BJ (cell line): ENCODE measurements around the gene CRNN. TPM values are rescaled to one million over a fixed set of nuclear protein-coding genes. Genes with fewer than 3 reads are reported as not detected.

Experiments used
- CTCF ChIA-PET: fragments of 350-600 bp; formaldehyde crosslinking; extraction: SDS; loops from one replicate; lab custom pipeline; 2021; ENCODE audit warnings: antibody characterized with exemption, inconsistent platforms; lab: Yijun Ruan, JAX
- POLR2A ChIA-PET: fragments of 300-600 bp; sonication (Branson Sonifier 250); formaldehyde crosslinking; extraction: SDS; loops from one replicate; lab custom pipeline; 2021; ENCODE audit warnings: antibody characterized with exemption; lab: Charles Lee
- DNase-seq: peaks from one replicate; pipeline ENCODE4 v3.0.0-alpha.2; 2011; ENCODE audit warnings: low read depth
- H3K27me3 ChIP-seq: 2 replicates; pipeline ENCODE4 v1.6.0; 2011; ENCODE audit warnings: low read length; ENCODE audit not compliant: control insufficient read depth, insufficient read depth
- H3K36me3 ChIP-seq: 2 replicates; pipeline ENCODE4 v1.5.1; 2011; ENCODE audit warnings: low read length; ENCODE audit not compliant: control insufficient read depth, insufficient read depth
- H3K4me3 ChIP-seq: 2 replicates; pipeline ENCODE4 v1.5.1; 2011; ENCODE audit warnings: low read depth, mild to moderate bottlenecking, control low read depth, low read length
- CTCF ChIP-seq: IDR thresholded peaks from 2 replicates; pipeline ENCODE4 v1.5.1; 2011; ENCODE audit warnings: low read depth, mild to moderate bottlenecking, control low read depth, inconsistent platforms, low read length, moderate library complexity; ENCODE audit not compliant: insufficient read depth
- polyA plus RNA-seq: library from polyadenylated mRNA; depleted of rRNA; stranded (reverse); fragments of >200 nt; gene quantifications from 2 replicates; pipeline ENCODE4 v1.2.3, GENCODE V29; 2011

Gene CRNN
- polyA plus RNA-seq, 1 experiment, result not detected

- Histone ChIP-seq H3K36me3 (no peaks in the 10 kb centered on the region), H3K4me3 (no peak overlapping the region), H3K27me3 (no peaks in the 10 kb centered on the region)
- CTCF ChIA-PET, result interaction anchor here (0.6 kb wide), 1 partner anchor 43 kb away, joined by 3 read pairs; no protein-coding TSS in a partner anchor
- DNase-seq, result no peak
- POLR2A ChIA-PET, result no interaction called here
- no peak for TF ChIP-seq CTCF
These were observed 1.6 kb upstream of the CRNN start for GRCh38 chr1:152415454-152416227.

GRCh38 chr1:152412756-152413155 lies 1.3 kb downstream of the CRNN start:
- CTCF ChIA-PET, result interaction anchor here (0.8 to 1.2 kb wide), 2 partner anchors 15 to 47 kb away, joined by 3 to 5 read pairs; no protein-coding TSS in a partner anchor
- no peak for TF ChIP-seq CTCF
- POLR2A ChIA-PET, result no interaction called here

GRCh38 chr1:152411134-152411533 lies 2.9 kb downstream of the CRNN start:
- no peak for TF ChIP-seq CTCF
- POLR2A ChIA-PET, result no interaction called here
- CTCF ChIA-PET, result no interaction called here
- Histone ChIP-seq H3K27me3 (no peaks in the 10 kb centered on the region), H3K36me3 (no peaks in the 10 kb centered on the region), H3K4me3 (no peak overlapping the region)
- no peak for DNase-seq

More at GRCh38 chr1:152412756-152413155, 1.3 kb downstream of the CRNN start:
- DNase-seq, result no peak
- H3K36me3 ChIP-seq, result no peaks in the 10 kb centered on the region
- no peak overlapping the region for H3K4me3 ChIP-seq
- no peaks in the 10 kb centered on the region for H3K27me3 ChIP-seq

- ChIA-PET POLR2A (no interaction called here), CTCF (no interaction called here)
- no peak for TF ChIP-seq CTCF
- Histone ChIP-seq H3K4me3 (no peak overlapping the region), H3K36me3 (no peaks in the 10 kb centered on the region), H3K27me3 (no peaks in the 10 kb centered on the region)
- no peak for DNase-seq
These were observed 3.5 kb downstream of the CRNN start for GRCh38 chr1:152410599-152410998.

GRCh38 chr1:152410028-152410427 lies 4.0 kb downstream of the CRNN start:
- POLR2A ChIA-PET, result no interaction called here
- DNase-seq, result no peak
- CTCF ChIA-PET, result no interaction called here
- no peak for TF ChIP-seq CTCF
- Histone ChIP-seq H3K36me3 (no peaks in the 10 kb centered on the region), H3K27me3 (no peaks in the 10 kb centered on the region), H3K4me3 (no peak overlapping the region)
